Measurements from ENCODE around the gene PODXL. TPM values are rescaled to one million over a fixed set of nuclear protein-coding genes. Genes with fewer than 3 reads are reported as not detected.

PODXL gene
- total RNA-seq, 1 experiment from 2014 or later, result 4.0 TPM

Other genes with a start within 250 kb of the PODXL start
- 17.0 and 25.1 TPM in 2 replicates for gene MKLN1, start 228.8 kb downstream of the PODXL start, total RNA-seq (2014; rRNA removed; shearing (Covaris generic))

Measured in H4 (cell line).